ENCODE data around the gene PLEK2.
A peak's percentile ranks its signal among the peaks of the same experiment; 100 is the strongest.
"Not testable (repeated sequence)": the region's sequence is repeated elsewhere in the genome, so short reads cannot be mapped to it uniquely, and the experiment has no call there.

The PLEK2 gene

DNA sequence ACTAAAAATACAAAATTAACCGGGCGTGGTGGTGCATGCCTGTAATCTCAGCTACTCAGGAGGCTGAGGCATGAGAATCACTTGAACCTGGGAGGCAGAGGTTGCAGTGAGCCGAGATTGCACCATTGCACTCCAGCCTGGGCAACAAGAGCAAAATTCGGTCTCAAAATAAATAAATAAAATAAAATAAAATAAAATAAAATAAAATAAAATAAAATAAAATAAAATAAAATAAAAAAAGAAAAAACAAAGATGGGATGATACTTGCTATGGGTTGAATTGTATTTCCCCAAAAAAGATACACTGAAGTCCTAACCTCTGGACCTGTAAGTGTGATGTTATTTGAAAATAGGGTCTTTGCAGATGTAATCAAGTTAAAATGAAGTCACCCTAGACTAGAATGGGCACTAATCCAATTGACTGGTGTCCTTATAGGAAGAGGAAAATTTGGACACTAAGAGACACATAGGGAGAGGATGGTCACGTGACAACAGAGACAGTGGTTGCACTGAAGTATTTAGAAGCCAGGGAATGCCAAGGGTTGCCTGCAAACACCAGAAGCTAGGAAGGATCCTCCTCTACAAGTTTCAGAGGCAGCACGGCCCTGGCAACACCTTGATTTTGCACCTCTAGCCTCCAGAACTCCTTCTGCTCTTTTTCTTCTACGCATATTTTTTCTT lies 3.7 kb downstream of the PLEK2 start:
- FAIRE-seq; DNase-seq (ENCODE audit: low spot score): not testable (repeated sequence)

- peak; percentile 61 for FAIRE-seq
- no peak for DNase-seq (ENCODE audit: low spot score)
Observed at GRCh38 chr14:67405771-67406170, 6.2 kb downstream of the PLEK2 start.

- DNase-seq (ENCODE audit: low spot score): no peak
- FAIRE-seq: no peak
Observed at GRCh38 chr14:67400434-67400833, 11.5 kb downstream of the PLEK2 start.

GRCh38 chr14:67397536-67397935 lies 14.4 kb downstream of the PLEK2 start:
- DNase-seq (ENCODE audit: low spot score) (no peak), FAIRE-seq (no peak)

DNA sequence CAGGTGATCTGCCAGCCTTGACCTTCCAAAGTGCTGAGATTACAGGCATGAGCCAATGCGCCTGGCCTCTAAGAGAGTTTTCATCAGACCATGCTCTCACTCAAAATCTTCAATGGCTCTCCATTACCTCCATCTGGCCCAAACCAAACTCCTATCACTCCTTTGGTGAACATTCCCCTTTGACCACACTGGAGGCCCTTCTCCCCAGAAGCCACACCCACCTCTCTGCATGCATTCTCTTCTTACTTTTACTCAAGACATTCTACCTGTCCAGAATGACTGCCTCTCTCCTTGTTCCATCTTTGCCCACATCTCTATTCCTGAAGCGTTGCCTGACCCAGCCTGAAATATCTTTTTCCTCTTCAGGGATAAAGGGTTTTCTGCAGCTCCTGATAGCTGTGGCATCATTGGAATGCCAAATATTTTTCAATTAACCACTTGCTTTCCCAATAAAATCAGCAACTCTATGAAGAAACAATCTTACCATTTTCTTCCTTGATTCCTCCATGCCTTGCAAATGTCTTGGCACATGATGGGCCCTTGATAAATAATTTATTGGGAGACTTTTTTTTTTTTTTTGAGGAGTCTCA lies 15.5 kb downstream of the PLEK2 start:
- peak; percentile 74 for DNase-seq (ENCODE audit: low spot score)
- no peak for FAIRE-seq

GRCh38 chr14:67395876-67396189 lies 16.1 kb downstream of the PLEK2 start:
- DNase-seq (ENCODE audit: low spot score) (no peak), FAIRE-seq (no peak)

DNA sequence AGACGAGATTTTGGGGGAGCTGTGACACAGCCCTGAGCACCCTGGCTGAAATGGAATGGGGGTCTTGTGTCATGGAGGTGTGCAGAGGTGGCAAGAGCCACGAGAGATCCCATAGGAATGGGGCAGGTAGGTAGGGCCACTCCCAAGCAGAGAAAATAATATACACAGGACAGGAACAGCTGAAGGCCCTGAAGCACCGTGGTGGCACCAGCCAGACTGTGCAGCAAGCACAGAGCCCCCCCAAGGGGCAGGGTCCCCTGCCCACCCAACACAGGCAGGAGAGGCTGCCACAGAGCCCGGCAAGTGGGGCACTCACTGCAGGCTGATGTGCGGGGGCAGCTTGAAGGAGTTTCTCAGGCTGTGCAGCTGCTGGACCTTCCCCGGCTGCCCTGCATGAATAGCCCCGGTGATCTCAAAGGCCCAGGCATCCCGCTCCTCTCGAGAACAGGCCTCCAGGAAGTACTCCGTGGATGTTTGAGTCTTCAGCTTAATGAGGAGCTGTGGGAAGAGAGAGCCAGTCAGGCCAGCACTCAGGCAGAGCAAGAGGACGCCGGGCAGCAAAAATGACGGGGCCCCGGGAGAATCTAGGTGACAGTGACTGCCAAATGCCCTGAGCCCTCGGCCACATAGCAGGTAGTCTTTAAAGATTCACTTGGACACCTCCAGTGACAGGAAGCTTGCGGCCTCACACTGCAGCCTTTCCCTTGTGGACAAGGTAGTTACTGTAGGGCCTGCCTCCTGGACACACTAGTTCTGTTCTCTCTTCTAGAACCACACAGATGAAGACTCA lies 16.7 kb downstream of the PLEK2 start:
- FAIRE-seq (peak; percentile 83), DNase-seq (ENCODE audit: low spot score) (no peak)

DNA sequence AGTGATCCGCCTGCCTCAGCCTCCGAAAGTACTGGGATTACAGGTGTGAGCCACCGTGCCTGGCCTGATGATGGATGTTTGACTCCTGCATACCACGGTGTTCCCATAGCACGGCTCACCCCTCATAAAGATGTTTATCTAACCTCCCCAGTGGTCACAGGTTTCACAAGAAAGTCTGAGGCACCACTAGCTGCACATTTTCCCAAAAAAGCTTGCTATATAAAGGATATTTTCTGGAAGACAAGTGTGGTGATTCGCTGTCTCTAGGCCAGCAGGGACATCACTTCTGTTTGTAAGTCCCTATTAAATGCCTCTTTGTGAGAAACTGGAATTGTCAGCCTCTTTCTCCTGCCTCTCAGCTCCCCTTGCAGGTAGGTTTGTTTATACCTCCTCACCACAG lies 18.3 kb downstream of the PLEK2 start:
- DNase-seq (ENCODE audit: low spot score): no peak
- no peak for FAIRE-seq

GRCh38 chr14:67392800-67393199 lies 19.2 kb downstream of the PLEK2 start:
- DNase-seq (ENCODE audit: low spot score): no peak
- peak; percentile 72 for FAIRE-seq

- no peak for FAIRE-seq
Observed at GRCh38 chr14:67392123-67392522, 19.8 kb downstream of the PLEK2 start.

DNA sequence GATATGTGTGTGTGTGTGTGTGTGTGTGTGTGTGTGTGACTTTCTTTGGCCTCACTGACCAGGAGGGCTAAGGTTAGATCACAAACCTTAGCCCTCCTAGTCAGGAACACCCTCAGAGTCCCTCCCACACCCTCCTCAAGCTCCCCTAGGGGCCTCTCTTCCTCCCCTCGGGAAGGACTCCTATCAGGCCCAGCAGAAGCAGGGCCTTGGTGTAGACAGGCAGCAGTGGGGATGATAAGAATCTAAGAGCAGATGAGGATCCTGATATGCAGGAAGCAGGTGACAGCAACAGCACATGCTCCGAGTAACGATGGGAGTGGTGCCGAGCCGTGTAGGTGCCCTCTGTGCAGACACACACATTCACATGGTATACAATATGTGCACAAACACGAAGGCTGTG lies 20.7 kb downstream of the PLEK2 start:
- no peak for FAIRE-seq
- no peak for DNase-seq (ENCODE audit: low spot score)

More at GRCh38 chr14:67392123-67392522, 19.8 kb downstream of the PLEK2 start:
- DNase-seq (ENCODE audit: low spot score): no peak

DNA sequence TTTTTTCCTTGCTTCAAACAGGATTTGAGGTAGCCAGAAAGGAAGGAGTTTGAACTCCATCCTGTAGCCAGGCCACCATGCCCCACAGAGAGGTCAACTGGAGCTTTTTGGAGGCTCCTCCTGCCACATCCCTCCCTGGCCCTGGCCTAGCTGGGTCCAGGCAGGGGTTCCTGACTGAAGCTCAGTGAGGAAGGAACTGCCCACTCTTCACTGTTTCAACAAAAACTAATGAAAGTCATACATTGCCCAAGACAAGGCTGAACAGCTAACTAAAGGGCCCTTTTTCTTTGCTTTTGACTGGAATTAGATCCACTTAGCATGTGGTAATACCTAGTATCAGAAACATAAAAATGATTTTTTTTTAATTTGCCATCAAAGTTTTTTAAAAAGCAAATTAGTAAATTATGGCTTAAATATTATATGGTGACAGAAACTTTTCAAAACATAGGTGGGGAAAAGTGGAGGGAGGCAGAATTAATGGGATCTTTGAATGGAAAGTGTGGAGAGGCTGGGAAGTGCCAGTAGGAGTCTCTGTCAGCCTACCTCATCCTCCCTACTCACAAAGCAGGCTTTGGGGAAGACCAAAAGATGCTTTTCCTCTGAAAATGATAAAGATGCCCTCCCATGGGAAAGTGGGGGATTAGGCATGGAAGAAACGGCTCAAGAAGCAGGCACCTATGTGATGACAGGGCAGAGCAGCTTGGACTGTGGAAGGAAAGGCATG lies 22.0 kb downstream of the PLEK2 start:
- FAIRE-seq (no peak), DNase-seq (ENCODE audit: low spot score) (no peak)

GRCh38 chr14:67389275-67389674 lies 22.7 kb downstream of the PLEK2 start:
- DNase-seq (ENCODE audit: low spot score): no peak
- no peak for FAIRE-seq

DNA sequence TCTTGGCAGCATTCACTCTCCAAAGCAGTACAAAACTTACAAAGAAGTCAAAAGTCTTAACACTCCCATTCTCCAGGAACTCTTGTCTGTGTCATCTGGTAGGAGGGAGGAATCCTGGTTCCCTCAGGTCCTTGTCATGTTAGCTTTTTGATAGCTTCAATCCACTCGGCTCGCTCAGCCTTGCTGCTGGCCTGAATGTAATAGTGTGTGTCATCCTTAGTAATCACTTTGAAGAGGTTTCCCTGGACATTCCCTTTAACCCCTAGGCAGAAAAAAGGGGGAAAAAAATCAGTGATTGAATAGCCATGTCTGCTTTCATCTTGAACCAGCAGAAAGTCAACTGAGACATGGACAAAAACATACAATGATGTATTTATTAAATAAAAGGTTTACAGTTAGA lies 24.8 kb downstream of the PLEK2 start:
- FAIRE-seq: peak; percentile 77

DNA sequence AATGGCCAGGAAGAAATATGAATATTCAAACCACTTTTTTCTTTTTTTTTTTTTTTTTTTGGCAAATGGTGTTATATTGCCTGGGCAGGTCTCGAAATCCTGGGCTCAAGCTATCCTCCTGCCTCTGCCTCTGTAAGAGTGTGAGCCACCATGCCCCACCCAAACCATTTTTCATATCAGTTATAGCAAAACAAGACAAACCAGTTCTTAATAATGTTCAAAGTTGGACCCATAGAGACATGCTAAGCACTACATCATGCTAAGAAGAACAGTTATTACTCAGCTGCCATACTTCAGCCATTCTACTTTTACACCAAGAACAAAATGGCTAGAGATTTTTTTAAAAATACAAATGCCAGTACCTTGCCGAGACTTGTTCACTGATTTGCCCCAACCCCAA lies 26.3 kb downstream of the PLEK2 start:
- FAIRE-seq: no peak
- DNase-seq (ENCODE audit: low spot score): no peak

More for the DNA sequence above, 24.8 kb downstream of the PLEK2 start:
- no peak for DNase-seq (ENCODE audit: low spot score)

GRCh38 chr14:67385120-67385519 lies 26.8 kb downstream of the PLEK2 start:
- FAIRE-seq: peak; percentile 61
- no peak for DNase-seq (ENCODE audit: low spot score)

GRCh38 chr14:67377916-67378315 lies 34.0 kb downstream of the PLEK2 start:
- FAIRE-seq (no peak), DNase-seq (ENCODE audit: low spot score) (no peak)

DNA sequence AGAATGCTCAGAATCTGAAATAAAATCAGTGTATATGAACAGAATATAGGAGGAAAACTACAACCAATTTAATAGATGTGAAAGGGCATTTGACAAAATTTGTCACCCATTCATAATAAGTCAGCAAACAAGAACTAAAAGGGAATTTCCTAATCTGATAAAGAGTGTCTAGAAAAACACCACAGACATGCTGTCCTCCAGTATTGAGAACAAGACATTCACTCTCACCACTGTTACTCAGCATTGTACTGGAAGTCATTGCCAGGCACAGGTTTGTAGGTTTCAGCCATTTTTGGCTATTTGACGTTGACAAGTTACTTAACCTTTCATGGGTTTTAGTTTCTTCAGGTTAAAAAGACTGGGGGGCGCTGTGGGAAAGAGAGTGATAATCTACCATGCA lies 38.6 kb downstream of the PLEK2 start:
- peak; percentile 37 for FAIRE-seq
- no peak for DNase-seq (ENCODE audit: low spot score)

GRCh38 chr14:67372833-67373232 lies 39.1 kb downstream of the PLEK2 start:
- FAIRE-seq (no peak), DNase-seq (ENCODE audit: low spot score) (no peak)

DNA sequence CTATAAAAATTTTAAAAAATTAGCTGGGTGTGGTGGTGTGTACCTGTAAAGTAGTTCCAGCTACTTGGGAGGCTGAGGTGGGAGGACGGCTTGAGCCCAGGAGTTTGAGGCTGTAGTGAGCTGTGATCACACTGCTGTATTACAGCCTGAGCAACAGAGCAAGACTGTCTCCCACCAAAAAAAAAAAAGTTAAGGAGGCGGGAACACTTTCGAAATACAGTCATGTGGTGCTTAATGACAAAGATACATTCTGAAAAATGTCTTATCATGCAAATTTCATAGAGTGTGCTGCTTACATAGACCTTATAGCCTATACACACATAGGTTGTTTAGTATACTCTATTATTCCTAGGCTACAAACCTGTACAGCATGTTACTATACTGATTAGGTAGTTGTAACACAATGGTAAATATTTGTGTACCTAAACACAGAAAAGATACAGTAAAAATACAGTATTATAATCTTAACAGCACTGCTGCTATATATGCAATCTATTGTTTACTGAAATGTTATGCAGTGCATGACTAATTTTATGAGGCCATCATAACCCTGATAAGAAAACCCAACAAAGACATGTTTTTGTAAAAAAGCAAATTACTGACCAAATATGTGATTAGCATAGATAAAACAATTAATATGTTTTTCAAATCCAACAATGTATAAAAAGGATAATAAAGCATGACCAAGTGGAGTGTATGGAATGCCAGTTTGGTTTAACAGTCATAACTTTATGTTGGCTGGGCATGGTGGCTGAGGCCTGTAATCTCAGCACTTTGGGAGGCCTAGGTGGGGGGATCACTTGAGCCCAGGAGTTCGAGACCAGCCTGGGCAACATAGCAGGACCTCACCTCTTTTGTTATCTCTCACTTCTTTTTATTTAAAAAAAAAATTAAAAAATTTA lies 40.5 kb downstream of the PLEK2 start:
- FAIRE-seq: no peak
- DNase-seq (ENCODE audit: low spot score): no peak

GRCh38 chr14:67370830-67371229 lies 41.1 kb downstream of the PLEK2 start:
- peak; percentile 89 for FAIRE-seq
- no peak for DNase-seq (ENCODE audit: low spot score)
